Measurements from ENCODE around the gene RTN4R.
"Not testable (repeated sequence)": the region's sequence is repeated elsewhere in the genome, so short reads cannot be mapped to it uniquely, and the experiment has no call there.

- not testable (repeated sequence) for TF ChIP-seq CTCF (IDR thresholded peaks at IDR 0.05; ENCODE audit: low read depth, low read length); POLR2A (IDR thresholded peaks at IDR 0.05; ENCODE audit: extremely low read depth, insufficient read length); MAX (IDR thresholded peaks at IDR 0.05; ENCODE audit: low read depth, low read length); MYC (IDR thresholded peaks at IDR 0.05; ENCODE audit: low read depth, low read length)
Measured at GRCh38 chr22:20305230-20305893, 37.2 kb upstream of the RTN4R start.

Measured in NB4 (cell line).